ENCODE results near the gene APC2.
A peak's percentile ranks its signal among the peaks of the same experiment; 100 is the strongest.

Gene APC2

DNA sequence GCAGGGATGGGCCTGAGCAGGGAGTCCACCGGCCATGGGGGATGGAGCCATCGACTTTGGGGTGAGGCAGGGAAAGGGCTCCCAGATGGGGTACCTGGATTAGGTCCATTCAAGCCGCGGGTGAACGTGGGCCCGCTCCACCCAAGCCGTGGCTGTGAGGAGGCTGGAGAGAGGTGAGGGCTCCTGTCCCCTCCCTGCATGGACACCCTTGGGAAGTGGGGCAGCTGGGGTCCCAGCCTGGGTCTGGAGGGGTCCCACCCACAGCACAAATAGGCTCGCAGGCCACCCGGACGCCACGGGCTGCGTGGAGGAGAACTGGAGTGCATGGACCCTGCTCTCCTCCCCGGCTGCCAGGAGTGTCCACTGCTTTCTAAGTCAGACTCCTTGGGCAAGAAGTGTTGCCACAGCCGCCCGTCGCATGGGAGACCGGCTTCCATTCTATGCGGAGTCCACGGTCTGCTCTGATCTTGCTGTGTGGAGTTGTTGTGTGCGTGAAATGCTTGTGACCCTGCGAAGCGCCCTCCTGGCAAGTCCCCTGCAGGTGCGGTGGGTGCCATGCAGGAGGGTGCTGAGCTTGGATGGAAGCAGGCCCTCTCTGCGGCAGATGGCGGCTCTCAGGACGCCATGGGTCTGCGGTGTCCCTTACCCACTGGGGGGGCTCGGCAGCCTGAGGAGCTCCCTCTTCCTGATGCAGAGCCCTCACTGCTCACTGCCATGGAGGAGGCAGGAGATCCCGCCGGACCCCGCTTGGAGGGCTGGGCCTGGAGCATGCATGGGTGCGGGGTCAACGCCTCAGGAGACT lies 40.5 kb upstream of the APC2 start:
- Histone ChIP-seq H3K36me3 (ENCODE audit: control insufficient read depth, insufficient read depth, low read length) (peaks cover 31% of the 10 kb centered on the region), H3K4me1 (ENCODE audit: control insufficient read depth, insufficient read depth, low read length) (peaks cover 30% of the 10 kb centered on the region), H3K9ac (ENCODE audit: low read length) (peak overlapping the region; percentile 91), H3K27ac (ENCODE audit: low read depth, low read length) (peak overlapping the region; percentile 94; the same call in 1 of the 2 replicates), H3K9me3 (ENCODE audit: control insufficient read depth, insufficient read depth, low read depth, low read length) (no peaks in the 10 kb centered on the region), H3K27me3 (ENCODE audit: control insufficient read depth, insufficient read depth, low read length) (no peaks in the 10 kb centered on the region), H3K4me3 (ENCODE audit: low read depth, low read length) (peak overlapping the region; percentile 87)

DNA sequence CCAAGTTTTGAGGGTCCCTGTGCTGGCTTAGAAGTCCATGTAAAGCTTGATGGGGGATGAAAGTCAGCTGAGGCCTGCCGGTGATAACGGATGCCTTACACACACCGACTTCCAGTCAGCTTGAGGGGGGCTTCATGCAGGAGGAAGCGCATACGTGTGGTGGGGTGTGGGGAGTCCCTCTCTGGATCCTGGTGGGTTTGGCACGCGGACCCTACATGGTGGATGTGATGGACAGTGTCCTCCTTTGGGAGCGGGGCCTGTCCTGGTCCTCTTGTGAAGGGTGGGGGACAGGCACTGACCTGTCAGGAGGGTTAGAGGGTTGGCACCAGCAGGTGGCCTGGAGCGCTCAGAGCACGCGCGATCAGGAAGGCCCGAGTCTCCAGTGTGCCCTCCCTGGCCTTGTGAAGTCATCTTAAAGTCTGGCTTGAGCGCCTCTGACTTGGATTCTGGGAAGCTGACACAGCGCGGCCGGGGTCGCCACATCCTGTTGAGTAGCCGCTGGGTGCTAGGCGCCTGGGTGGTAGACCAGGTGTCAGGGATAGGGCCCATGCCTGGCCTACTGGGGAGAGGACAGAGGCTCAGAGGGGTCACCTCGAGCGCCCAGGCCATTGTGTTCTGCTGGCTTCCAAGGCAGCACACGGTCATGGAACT lies 39.7 kb upstream of the APC2 start:
- Histone ChIP-seq H3K27me3 (ENCODE audit: control insufficient read depth, insufficient read depth, low read length) (no peaks in the 10 kb centered on the region), H3K9ac (ENCODE audit: low read length) (peak overlapping the region; percentile 41), H3K27ac (ENCODE audit: low read depth, low read length) (no peak overlapping the region), H3K36me3 (ENCODE audit: control insufficient read depth, insufficient read depth, low read length) (peaks cover 31% of the 10 kb centered on the region), H3K4me1 (ENCODE audit: control insufficient read depth, insufficient read depth, low read length) (peaks cover 35% of the 10 kb centered on the region), H3K4me3 (ENCODE audit: low read depth, low read length) (peak overlapping the region; percentile 87), H3K9me3 (ENCODE audit: control insufficient read depth, insufficient read depth, low read depth, low read length) (no peaks in the 10 kb centered on the region)

DNA sequence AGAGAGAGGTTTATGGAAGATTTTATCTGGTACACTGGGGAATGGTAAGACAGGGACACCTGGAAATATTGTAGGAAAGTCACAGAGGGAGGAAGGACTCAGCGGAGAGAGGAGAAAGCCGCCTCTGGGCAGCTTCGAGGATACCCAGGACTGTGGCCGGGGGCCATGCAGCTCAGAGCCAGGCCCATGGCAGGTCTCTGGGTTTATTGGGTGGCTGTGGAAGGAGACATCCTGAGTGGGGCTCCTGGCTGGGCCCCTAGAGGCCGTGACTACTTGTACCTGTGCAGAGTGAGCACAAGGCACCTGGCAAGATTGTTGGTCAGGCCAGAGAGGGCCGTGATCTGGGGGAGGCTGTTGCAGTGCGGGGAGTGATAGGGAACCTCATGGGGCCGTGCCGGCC lies 39.1 kb upstream of the APC2 start:
- Histone ChIP-seq H3K27me3 (ENCODE audit: control insufficient read depth, insufficient read depth, low read length) (no peaks in the 10 kb centered on the region), H3K36me3 (ENCODE audit: control insufficient read depth, insufficient read depth, low read length) (peaks cover 31% of the 10 kb centered on the region), H3K9me3 (ENCODE audit: control insufficient read depth, insufficient read depth, low read depth, low read length) (no peaks in the 10 kb centered on the region), H3K27ac (ENCODE audit: low read depth, low read length) (no peak overlapping the region), H3K9ac (ENCODE audit: low read length) (peak overlapping the region; percentile 41), H3K4me3 (ENCODE audit: low read depth, low read length) (peak overlapping the region; percentile 87; the same call in 1 of the 2 replicates), H3K4me1 (ENCODE audit: control insufficient read depth, insufficient read depth, low read length) (peaks cover 40% of the 10 kb centered on the region)

DNA sequence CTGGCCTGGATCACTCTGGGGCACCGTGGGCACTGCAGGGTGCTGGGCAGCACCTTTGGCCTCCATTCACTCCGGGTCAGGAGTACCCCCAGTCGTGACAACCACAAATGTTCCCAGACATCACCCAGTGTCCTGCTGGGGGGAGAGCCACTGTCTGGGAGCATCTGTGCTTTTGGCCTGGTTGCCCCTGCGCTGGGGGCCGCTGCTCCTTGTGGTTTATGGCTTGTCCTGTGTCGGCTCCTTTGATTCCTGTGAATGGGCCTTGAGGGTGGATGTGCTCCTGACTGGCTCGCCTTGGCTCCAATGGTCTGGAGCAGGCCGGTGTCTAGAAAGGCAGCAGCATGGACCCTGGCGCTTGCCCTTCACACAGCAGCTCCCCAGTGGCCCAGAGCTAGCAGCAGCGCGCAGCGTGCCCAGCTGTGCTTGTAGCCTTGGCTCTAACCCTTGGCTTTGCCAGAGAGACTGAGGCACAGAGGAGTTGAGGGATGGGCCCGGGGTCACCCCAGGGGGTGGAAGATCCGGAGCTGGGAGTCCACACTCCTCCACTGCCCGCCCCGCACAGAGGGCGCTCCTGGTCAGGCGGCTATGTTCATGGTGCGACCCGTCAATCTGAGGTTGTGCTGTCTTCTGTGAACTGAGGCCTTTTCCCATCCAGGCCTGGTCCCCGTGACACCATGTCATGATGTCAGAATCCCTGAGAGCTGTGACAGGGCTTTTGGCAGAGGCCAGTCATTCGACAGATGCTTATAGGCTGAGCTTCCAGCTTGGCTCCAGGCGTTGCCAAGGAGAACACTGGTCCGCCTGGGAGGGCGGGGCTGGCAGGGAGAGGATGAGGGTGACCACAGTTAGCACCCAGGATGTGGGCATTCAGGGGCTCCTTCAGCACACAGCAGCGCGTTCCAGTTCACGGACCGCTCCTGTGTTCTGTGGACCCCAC lies 38.4 kb upstream of the APC2 start:
- H3K27me3 ChIP-seq (ENCODE audit: control insufficient read depth, insufficient read depth, low read length): no peaks in the 10 kb centered on the region
- peaks cover 37% of the 10 kb centered on the region for H3K36me3 ChIP-seq (ENCODE audit: control insufficient read depth, insufficient read depth, low read length)
- no peak overlapping the region for H3K27ac ChIP-seq (ENCODE audit: low read depth, low read length)
- H3K9ac ChIP-seq (ENCODE audit: low read length): no peak overlapping the region
- H3K4me3 ChIP-seq (ENCODE audit: low read depth, low read length): no peak overlapping the region
- H3K9me3 ChIP-seq (ENCODE audit: control insufficient read depth, insufficient read depth, low read depth, low read length): no peaks in the 10 kb centered on the region
- peaks cover 47% of the 10 kb centered on the region for H3K4me1 ChIP-seq (ENCODE audit: control insufficient read depth, insufficient read depth, low read length)

DNA sequence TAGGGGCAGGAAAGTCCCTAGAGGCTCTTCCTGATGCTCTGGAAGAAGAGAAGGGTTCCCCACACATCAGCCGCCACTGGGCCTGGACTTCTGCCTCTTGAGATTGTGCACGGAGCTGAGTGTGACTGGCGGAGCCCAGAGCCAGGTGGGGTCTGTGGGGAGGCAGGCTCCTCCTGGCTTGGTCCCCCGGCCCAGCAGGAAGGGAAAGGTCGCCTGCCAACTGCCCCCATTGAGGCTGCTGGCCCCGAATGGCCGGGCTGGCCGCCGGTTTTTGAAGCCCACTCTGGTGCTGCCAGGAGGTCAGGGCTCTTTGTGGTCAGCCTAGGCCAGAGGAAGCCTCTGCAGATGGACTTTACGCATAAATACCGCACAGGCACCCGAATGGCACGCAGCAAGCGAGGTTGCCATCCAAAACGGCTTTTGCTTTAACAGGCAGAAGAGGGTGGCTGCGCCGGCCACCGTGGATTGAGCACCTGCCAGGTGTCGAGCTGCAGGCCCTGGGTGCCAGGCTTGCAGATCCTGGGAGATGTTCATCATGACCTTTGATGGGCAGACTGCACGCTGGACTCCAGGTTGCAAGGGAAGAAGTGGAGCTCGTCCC lies 37.5 kb upstream of the APC2 start:
- Histone ChIP-seq H3K27ac (ENCODE audit: low read depth, low read length) (no peak overlapping the region), H3K9ac (ENCODE audit: low read length) (no peak overlapping the region), H3K4me3 (ENCODE audit: low read depth, low read length) (no peak overlapping the region), H3K27me3 (ENCODE audit: control insufficient read depth, insufficient read depth, low read length) (no peaks in the 10 kb centered on the region), H3K36me3 (ENCODE audit: control insufficient read depth, insufficient read depth, low read length) (peaks cover 45% of the 10 kb centered on the region), H3K4me1 (ENCODE audit: control insufficient read depth, insufficient read depth, low read length) (peaks cover 52% of the 10 kb centered on the region), H3K9me3 (ENCODE audit: control insufficient read depth, insufficient read depth, low read depth, low read length) (no peaks in the 10 kb centered on the region)

DNA sequence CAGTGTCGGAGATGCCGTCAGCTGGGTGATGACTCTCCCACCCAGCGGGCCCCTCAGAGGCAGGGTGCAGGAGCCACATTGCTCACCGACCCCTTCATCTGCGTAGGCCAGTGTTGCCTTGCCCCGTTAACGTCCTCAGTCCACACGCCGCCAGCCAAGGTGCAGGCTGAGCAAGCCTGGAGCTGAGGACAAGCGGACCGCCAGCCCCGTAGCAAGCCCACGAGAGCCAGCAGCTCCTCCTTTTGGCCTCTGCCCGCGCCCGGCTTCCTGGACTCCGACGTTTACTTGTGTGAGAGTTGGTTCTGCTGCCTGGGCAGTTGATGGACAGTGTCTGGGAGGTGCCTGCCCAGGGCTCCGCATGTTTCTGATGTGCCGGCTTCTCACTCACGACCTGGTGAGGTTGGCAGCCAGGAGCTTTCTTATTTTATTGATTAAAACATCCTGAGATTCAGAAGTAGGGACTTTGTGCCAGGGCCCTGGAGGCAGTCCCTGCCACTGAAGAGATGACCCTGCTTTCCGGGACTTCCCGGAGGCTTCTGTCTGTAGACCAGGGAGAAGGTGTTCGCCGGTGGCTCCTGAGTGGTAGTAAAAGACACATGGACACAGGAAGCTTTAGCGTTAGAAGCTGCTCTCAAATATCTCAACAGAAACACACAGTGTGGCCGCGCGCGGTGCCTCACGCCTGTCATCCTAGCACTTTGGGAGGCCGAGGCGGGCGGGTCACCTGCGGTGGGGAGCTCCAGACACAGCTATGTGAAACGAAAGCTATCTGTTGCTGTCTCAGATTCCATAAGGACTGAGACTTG lies 36.7 kb upstream of the APC2 start:
- H3K9me3 ChIP-seq (ENCODE audit: control insufficient read depth, insufficient read depth, low read depth, low read length): no peaks in the 10 kb centered on the region
- no peak overlapping the region for H3K4me3 ChIP-seq (ENCODE audit: low read depth, low read length)
- H3K27ac ChIP-seq (ENCODE audit: low read depth, low read length): no peak overlapping the region

DNA sequence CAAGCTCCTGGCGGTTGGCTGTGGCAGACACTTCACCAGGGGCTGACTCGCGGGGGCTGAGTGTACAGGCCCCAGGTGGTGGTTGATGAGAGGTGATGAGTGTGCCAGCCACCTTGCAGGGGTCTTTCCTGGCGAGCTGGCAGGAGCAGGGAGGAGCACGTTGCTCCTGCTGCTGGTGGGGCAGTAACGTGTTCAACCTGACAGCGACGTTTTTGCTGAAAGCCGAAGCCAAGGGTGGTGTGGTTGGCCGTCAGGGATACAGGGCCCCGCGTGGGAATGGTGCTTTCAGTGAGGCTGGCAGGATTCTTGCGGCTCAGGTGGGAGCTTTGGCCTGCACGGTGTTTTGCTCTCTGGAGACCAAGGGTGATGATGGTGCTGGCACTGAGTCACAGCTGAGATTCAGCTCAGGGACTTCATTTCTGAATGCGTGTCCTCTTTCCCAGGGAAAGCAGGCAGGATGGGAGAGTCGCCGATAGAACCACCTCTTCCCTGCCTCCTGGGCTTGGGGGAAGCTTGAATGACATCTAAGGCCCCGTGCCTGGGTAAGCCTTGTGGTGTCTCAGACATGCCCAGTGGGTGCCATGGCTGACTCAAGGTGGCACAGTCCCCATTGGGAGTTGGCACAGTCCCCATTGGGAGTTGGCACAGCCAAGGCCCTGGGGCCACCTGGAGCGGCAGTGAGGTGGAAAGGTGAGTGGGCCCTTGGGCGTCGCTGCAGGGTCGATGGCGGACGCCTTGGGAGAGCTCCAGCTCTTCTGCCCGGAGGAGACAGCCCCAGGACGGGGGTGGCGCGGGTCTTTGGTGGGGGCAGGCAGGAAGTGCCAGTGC lies 33.7 kb upstream of the APC2 start:
- Histone ChIP-seq H3K4me3 (ENCODE audit: low read depth, low read length) (peak overlapping the region; percentile 38), H3K9ac (ENCODE audit: low read length) (peak overlapping the region; percentile 68), H3K9me3 (ENCODE audit: control insufficient read depth, insufficient read depth, low read depth, low read length) (no peaks in the 10 kb centered on the region), H3K27ac (ENCODE audit: low read depth, low read length) (peak overlapping the region; percentile 44; the same call in 1 of the 2 replicates), H3K27me3 (ENCODE audit: control insufficient read depth, insufficient read depth, low read length) (no peaks in the 10 kb centered on the region), H3K4me1 (ENCODE audit: control insufficient read depth, insufficient read depth, low read length) (peaks cover 27% of the 10 kb centered on the region), H3K36me3 (ENCODE audit: control insufficient read depth, insufficient read depth, low read length) (peaks cover 64% of the 10 kb centered on the region)

More for the DNA sequence above, 36.7 kb upstream of the APC2 start:
- Histone ChIP-seq H3K9ac (ENCODE audit: low read length) (no peak overlapping the region), H3K27me3 (ENCODE audit: control insufficient read depth, insufficient read depth, low read length) (no peaks in the 10 kb centered on the region), H3K36me3 (ENCODE audit: control insufficient read depth, insufficient read depth, low read length) (peaks cover 53% of the 10 kb centered on the region), H3K4me1 (ENCODE audit: control insufficient read depth, insufficient read depth, low read length) (peaks cover 52% of the 10 kb centered on the region)

DNA sequence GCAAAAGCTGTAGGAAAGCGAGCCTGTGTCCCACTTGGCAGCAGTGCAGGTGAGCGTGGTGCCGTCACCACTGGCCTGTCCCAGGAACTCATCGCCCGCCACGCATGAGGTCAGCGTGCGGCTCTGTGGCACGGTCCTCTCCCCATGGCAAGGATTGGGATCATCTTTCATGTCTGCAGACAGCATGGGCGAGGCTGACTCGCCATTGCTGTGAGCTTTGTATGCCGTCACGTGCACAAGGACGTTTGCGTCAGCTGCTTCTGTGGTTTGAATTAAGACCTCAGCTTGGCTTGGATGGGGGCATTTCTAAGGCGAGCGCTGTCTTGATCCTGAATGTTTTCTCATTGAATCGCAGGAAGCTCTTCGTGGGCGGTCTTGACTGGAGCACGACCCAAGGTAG lies 32.8 kb upstream of the APC2 start:
- Histone ChIP-seq H3K36me3 (ENCODE audit: control insufficient read depth, insufficient read depth, low read length) (peaks cover 73% of the 10 kb centered on the region), H3K27ac (ENCODE audit: low read depth, low read length) (no peak overlapping the region), H3K4me3 (ENCODE audit: low read depth, low read length) (no peak overlapping the region), H3K9ac (ENCODE audit: low read length) (no peak overlapping the region), H3K27me3 (ENCODE audit: control insufficient read depth, insufficient read depth, low read length) (no peaks in the 10 kb centered on the region), H3K9me3 (ENCODE audit: control insufficient read depth, insufficient read depth, low read depth, low read length) (no peaks in the 10 kb centered on the region), H3K4me1 (ENCODE audit: control insufficient read depth, insufficient read depth, low read length) (peaks cover 23% of the 10 kb centered on the region)

DNA sequence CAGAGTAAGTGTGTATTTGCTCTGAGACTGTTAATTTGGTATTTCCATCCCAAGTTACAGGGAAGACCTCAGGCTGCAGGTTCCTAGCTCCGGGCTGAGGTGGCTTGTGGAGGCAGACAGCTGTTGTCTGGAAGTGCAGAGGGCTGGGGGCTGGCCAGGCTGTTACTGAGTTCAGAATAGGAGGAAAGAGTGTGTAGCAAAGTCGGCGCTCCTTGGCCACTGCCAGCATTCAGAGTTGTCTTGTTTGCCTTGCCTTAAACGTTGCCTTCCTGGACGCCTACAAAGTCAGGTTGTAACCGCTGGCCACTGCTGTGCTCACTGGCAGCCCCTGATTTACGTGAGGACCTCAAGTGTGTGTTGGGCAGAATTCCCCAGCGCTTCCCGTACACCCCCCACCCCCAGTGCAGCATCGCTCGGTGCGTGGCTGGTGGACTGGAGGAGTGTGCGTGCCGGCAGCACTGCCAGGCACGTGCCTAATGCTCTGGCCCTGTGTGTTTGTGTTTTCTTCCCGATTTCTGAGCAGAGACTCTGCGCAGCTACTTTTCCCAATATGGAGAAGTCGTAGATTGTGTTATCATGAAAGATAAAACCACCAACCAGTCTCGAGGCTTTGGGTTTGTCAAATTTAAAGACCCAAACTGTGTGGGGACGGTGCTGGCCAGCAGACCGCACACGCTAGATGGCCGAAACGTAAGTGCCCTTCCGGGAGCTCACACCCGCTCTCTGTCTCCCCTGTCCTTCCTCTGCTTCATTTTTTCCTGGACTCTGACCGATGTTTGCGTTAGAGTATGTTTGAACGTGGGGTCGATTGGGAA lies 32.0 kb upstream of the APC2 start:
- Histone ChIP-seq H3K9me3 (ENCODE audit: control insufficient read depth, insufficient read depth, low read depth, low read length) (no peaks in the 10 kb centered on the region), H3K36me3 (ENCODE audit: control insufficient read depth, insufficient read depth, low read length) (peaks cover 76% of the 10 kb centered on the region), H3K9ac (ENCODE audit: low read length) (no peak overlapping the region)

More for the DNA sequence above, 32.0 kb upstream of the APC2 start:
- H3K27me3 ChIP-seq (ENCODE audit: control insufficient read depth, insufficient read depth, low read length): no peaks in the 10 kb centered on the region
- no peak overlapping the region for H3K4me3 ChIP-seq (ENCODE audit: low read depth, low read length)
- H3K4me1 ChIP-seq (ENCODE audit: control insufficient read depth, insufficient read depth, low read length): peaks cover 23% of the 10 kb centered on the region
- no peak overlapping the region for H3K27ac ChIP-seq (ENCODE audit: low read depth, low read length)

All from HUES6 (cell line).